Measurements from ENCODE around the gene KDM2B.
"Not testable (repeated sequence)": the region's sequence is repeated elsewhere in the genome, so short reads cannot be mapped to it uniquely, and the experiment has no call there.

Gene KDM2B

DNA sequence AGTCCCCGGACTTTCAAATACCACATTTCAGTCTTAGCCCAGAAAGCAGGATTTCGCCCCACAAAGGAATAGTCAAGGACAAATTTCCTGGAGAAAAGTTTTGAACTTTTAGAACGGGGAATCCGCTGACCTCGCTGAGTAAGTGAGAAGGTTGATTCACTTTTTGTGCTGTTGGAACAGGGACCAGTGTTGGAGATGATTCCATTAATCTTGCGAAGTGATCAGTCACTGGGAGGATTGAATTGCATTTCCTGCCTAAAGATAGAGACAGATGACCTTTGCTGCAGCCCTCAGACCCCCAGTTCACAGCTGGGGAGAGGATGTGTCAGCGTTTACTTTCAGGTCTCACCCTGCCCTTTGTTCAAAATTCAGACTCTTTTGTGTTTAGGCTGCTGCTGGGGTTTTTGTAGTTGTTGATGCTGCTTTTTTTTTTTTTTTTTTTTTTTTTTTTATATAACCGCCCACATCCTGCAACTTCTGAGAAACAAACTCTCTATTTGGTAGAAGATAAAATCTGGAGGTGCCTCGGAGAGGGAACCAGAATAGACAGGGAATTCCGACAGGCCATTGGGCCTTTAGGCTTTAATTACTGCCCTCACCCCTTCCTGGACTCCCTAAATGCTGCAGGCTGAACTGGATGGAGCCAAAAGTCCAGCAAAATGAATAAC is 9.8 kb upstream of the KDM2B start:
- in situ Hi-C loops (cut with MboI; ENCODE audit: low sequenced_read_pairs): no loop called here

GRCh38 chr12:121584885-121585284 is 4.1 kb upstream of the KDM2B start:
- in situ Hi-C loops (cut with MboI; ENCODE audit: low sequenced_read_pairs): not testable (repeated sequence)

DNA sequence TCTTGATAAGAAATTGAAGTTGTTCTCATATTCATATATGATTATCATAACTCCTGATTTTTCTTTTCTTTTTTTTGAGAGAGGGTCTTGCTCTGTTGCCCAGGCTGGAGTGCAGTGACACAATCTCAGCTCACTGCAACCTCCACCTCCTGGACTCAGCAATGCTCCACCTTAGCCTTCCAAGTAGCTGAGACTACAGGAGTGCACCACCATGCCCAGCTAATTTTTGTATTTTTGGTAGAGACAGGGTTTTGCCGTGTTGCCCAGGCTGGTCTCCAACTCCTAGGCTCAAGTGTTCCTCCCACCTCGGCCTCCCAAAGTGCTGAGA is 2.5 kb upstream of the KDM2B start:
- in situ Hi-C loops (cut with MboI; ENCODE audit: low sequenced_read_pairs): not testable (repeated sequence)

- in situ Hi-C loops (cut with MboI; ENCODE audit: low sequenced_read_pairs): no loop called here
Observed at GRCh38 chr12:121582583-121583333, 1.9 kb upstream of the KDM2B start.

DNA sequence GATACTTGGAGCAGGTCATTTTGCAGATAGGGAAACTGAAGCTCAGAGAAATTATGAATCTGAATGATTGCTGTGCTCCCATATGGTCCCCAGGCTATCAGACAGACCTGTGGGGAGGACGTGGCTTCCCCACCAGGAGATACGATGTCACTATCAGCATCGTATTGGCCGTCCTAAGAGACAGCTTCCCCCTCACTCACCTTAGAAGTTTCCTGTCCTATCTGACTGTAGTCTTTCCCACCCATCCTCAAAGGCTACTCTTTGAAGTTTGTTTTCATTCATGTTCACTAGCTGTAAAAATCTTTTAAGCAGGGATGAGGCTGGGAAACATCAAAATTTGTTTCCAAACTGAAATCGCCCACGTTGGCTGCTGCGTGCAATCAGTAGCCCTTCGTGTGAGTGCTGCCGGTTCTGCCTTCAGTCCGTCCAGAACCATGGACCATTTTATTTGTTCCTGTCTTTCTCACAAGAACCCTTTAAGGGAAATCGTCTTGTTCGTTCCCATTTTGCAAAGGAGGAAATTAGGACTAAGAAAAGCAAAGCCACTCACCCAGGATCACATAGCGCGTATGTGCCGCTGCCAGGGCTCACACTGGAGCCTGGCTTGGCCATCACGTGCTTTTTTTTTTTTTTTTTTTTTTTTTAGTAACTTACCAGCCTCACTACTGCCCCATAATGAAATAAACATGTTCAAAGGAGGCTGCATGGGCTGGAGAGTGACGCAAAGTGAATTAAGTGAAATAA is 1.0 kb upstream of the KDM2B start:
- in situ Hi-C loops (cut with MboI; ENCODE audit: low sequenced_read_pairs): no loop called here

DNA sequence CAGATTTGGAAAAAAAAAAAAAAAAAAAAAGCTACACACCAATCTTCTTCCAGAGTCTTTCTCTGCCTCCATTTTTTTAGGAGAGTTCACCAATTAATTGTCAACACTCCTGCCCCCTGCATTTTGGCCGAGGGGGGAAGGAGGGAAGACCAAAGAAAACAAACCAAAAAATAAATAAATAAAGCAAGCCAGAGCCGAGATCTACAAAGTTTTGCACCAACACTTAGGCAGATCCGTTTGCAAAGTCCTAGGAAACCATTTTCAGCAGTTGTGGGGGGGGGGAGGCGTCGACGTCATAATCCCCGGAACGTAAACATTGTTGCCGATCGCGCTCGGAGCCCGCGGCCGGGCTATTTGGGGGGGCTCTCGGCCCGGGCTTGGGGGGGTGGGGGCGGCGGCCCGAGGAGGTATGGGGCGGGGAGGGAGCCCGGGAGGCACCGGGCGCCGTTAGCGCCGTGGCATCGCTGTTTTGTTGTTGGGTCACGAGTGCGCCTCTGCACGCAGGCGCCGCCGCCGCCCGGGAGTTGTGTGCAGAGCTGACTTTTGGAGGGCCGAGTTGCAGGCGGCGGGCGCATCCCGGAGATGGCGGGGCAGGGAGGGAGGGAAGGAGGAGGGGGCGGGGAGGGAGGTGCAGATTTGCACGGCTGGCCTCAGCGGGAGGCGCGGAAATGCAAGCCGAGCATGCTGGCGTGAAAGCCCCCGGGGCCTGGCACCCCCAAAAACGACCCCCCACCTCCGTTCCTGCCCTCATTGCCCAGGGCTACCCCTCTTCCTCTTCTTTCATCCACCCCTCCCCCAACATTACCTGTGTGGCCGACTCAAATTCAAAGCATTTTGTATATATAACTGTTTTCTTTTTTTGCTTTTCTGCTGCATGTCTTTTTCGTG is 598 bp downstream of the KDM2B start:
- in situ Hi-C loops (cut with MboI; ENCODE audit: low sequenced_read_pairs): no loop called here

- in situ Hi-C loops (cut with MboI; ENCODE audit: low sequenced_read_pairs): no loop called here
Observed at GRCh38 chr12:121579190-121579791, 1.5 kb downstream of the KDM2B start.

GRCh38 chr12:121578230-121579189 is 2.3 kb downstream of the KDM2B start:
- in situ Hi-C loops (cut with MboI; ENCODE audit: low sequenced_read_pairs): no loop called here

GRCh38 chr12:121577443-121578180 is 3.2 kb downstream of the KDM2B start:
- in situ Hi-C loops (cut with MboI; ENCODE audit: low sequenced_read_pairs): no loop called here

- in situ Hi-C loops (cut with MboI; ENCODE audit: low sequenced_read_pairs): no loop called here
Observed at GRCh38 chr12:121576851-121577391, 3.9 kb downstream of the KDM2B start.

GRCh38 chr12:121575952-121576625 is 4.7 kb downstream of the KDM2B start:
- in situ Hi-C loops (cut with MboI; ENCODE audit: low sequenced_read_pairs): no loop called here

- in situ Hi-C loops (cut with MboI; ENCODE audit: low sequenced_read_pairs): no loop called here
Observed at GRCh38 chr12:121575051-121575450, 5.8 kb downstream of the KDM2B start.

GRCh38 chr12:121574025-121574424 is 6.8 kb downstream of the KDM2B start:
- in situ Hi-C loops (cut with MboI; ENCODE audit: low sequenced_read_pairs): no loop called here

DNA sequence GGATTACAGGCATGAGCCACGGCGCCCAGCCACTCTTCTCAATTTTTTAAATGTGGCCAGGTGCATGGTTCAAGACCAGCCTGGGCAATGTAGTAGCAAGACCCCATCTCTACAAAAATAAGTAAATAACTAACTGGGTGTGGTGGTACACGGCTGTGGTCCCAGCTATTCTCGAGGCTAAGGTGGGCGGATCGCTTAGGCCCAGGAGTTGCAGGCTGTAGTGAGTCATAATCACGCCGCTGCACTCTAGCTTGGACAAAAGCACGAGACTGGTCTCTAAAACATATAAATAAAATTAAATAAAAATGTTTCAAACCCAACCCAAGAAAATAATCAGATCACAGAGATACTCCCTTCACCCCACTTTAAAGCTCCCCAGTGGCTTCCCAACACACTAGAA is 8.9 kb downstream of the KDM2B start:
- in situ Hi-C loops (cut with MboI; ENCODE audit: low sequenced_read_pairs): no loop called here

DNA sequence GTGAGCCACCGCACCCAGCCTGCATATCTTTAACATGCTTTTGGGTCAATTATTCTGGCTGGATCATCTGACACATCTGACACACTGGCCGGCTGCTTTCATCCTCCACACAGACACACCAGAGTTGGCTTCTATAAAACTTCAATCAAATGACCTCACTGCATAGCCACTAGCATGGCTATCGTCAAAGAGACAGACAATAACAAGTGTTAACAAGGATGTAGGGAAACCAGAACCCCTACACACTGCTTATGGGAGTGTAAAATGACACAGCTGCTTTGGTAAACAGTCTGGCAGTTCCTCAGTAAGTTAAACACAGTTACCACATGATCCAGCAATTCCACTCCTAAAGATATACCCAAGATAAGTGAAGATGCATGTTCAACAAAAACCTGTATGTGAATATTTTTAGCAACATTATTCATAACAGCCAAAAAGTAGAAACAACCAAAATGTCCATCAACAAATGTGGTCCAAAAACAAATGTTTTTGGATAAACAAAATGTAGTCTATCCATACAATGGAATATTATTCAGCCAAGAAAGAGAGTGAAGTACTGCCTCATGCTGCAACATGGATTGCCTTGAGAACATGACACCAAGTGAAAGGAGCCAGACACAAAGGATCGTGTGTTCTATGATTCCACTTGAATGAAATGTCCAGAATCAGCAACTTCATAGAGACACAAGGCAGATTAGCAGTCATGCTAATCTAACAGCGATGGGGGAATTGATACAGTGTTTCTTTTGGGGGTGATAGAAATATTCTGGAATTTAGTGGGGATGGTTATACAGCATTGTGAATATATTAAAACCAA is 10.1 kb downstream of the KDM2B start:
- in situ Hi-C loops (cut with MboI; ENCODE audit: low sequenced_read_pairs): no loop called here

DNA sequence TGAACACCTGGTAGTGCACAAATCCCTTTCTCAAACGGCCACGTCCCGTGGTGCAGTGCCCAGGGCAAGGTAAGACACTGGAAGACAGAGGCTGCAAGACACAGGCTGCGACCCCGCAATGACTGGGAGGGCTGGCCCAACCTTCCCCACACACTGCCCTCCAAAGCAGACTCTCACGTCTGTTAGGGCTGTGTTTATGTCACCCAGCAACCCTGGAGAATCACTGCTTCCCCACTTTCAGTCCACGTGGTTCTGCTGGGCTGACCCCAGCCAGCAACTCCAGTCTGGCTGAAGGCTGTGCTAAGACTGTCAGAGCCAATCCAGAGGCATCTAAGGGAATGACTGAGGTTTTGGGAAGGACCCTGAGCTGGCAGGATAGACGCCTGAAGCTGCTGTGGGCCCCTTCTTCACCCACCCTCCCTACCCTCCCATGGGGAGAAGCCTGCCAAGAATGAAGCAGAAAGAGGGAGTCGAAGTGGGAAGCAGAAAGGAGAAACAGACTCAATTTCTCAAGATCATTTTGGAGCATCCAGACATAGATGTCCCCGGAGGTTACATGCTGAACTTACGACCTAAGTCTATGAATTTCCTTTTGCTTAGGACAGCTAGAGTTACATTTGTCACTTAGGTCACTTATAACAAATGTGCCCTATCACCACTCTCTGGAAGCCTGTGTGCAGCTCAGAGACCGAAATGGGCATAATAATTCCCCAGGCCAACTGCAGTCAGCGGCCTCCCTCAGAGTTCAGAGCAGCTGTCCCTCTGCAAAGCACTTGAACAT is 11.7 kb downstream of the KDM2B start:
- in situ Hi-C loops (cut with MboI; ENCODE audit: low sequenced_read_pairs): no loop called here

Measured in hTERT RPE-1 (cell line).